K562 (cell line): Measurements from ENCODE around the gene ECD. TPM values are rescaled to one million over a fixed set of nuclear protein-coding genes. Genes with fewer than 3 reads are reported as not detected.

Experiments
- ATAC-seq: fragments of 200-7000 bp; cut with Tn5 transposase; 3 replicates; pipeline ENCODE4 v1.9.1; 2020; ENCODE audit warnings: moderate library complexity
- BruUV-seq: library from RNA; stranded (reverse); fragments of 400-500 nt; replicated peaks from 2 replicates; lab custom pipeline; 2021; lab: Mats Ljungman, UMichigan
- CTCF ChIA-PET: fragments of 300-600 bp; formaldehyde crosslinking; extraction: SDS; loops from one replicate; lab custom pipeline; 2021; ENCODE audit warnings: low intra/inter-chr PET ratio; lab: Yijun Ruan, JAX
- POLR2A ChIA-PET: fragments of 300-600, 350-650 bp; sonication (Branson Sonifier 250); formaldehyde crosslinking; extraction: SDS; loops from one replicate; lab custom pipeline; 2021; ENCODE audit warnings: antibody characterized with exemption, inconsistent platforms; lab: Yijun Ruan, JAX
- DNase-seq, 4 experiments: peaks; one replicate each; pipeline versions ENCODE4 v3.0.0 to v3.0.0-alpha.2; 2011 to 2018; ENCODE audit warnings: low spot score in 3 of 4, mixed read lengths in 3 of 4; ENCODE audit errors: extremely low read depth in 1 of 4
- FAIRE-seq: peaks from 2 replicates; lab custom pipeline; 2011; peaks lifted over from hg19 to GRCh38; lab: Jason Lieb, UNC
- H2AFZ ChIP-seq: 2 replicates; pipeline ENCODE4 v1.6.0; 2011; ENCODE audit warnings: low read depth, low read length, control low read depth, inconsistent platforms
- H3K27ac ChIP-seq: fragments of 200-600 bp; 3 replicates; pipeline ENCODE4 v1.8.0; 2011; ENCODE audit warnings: low read depth, mild to moderate bottlenecking, control low read depth, inconsistent platforms, low read length, moderate library complexity, mixed read lengths; ENCODE audit errors: extremely low read depth
- H3K27me3 ChIP-seq, 2 experiments: fragments of 300-600 bp in 1 of 2; 2 replicates in 1 of 2; 3 replicates in 1 of 2; pipeline versions ENCODE4 v1.6.0 to v1.8.0; 2011; ENCODE audit warnings: inconsistent platforms in 2 of 2, low read length in 2 of 2, mild to moderate bottlenecking in 1 of 2, mixed read lengths in 1 of 2, moderate library complexity in 1 of 2; ENCODE audit not compliant: control insufficient read depth in 2 of 2, insufficient read depth in 2 of 2
- H3K36me3 ChIP-seq: fragments of 300-600 bp; 3 replicates; pipeline ENCODE4 v1.8.0; 2011; ENCODE audit warnings: mild to moderate bottlenecking, low read length, inconsistent platforms; ENCODE audit not compliant: control insufficient read depth, insufficient read depth
- H3K4me1 ChIP-seq, 2 experiments: fragments of 200-600 bp in 1 of 2; replicated peaks in 1 of 2; 2 replicates in 1 of 2; 3 replicates in 1 of 2; pipeline versions ENCODE4 v1.5.1 to v1.8.0; 2011; ENCODE audit warnings: inconsistent platforms in 2 of 2, low read length in 2 of 2, mild to moderate bottlenecking in 1 of 2, mixed read lengths in 1 of 2, moderate library complexity in 1 of 2; ENCODE audit not compliant: control insufficient read depth in 2 of 2, insufficient read depth in 2 of 2
- H3K4me2 ChIP-seq: 2 replicates; pipeline ENCODE4 v1.6.1; 2011; ENCODE audit warnings: low read length, control low read depth, inconsistent platforms, mixed read lengths; ENCODE audit not compliant: insufficient read depth
- H3K4me3 ChIP-seq: fragments of 200-600 bp; sonication (generic), shearing (Covaris generic); 2 replicates; pipeline ENCODE4 v1.5.1; 2016; ENCODE audit warnings: control low read depth, inconsistent platforms
- H3K79me2 ChIP-seq: fragments of 200-600 bp; 3 replicates; pipeline ENCODE4 v1.8.0; 2011; ENCODE audit warnings: low read length, inconsistent platforms; ENCODE audit not compliant: control insufficient read depth, insufficient read depth
- H3K9ac ChIP-seq, 2 experiments: 2 replicates each; pipeline versions ENCODE4 v1.6.0 to v1.6.1; 2011; ENCODE audit warnings: low read depth in 2 of 2, low read length in 2 of 2, control low read depth in 1 of 2, inconsistent platforms in 1 of 2, mild to moderate bottlenecking in 1 of 2, mixed read lengths in 1 of 2; ENCODE audit not compliant: insufficient read depth in 1 of 2
- H3K9me1 ChIP-seq: one replicate; pipeline ENCODE4 v1.6.0; 2011; ENCODE audit warnings: inconsistent platforms, mild to moderate bottlenecking, low read length, moderate library complexity; ENCODE audit not compliant: control insufficient read depth, insufficient read depth
- H3K9me3 ChIP-seq: replicated peaks from 2 replicates; pipeline ENCODE4 v1.5.1; 2011; ENCODE audit warnings: low read depth, low read length, inconsistent platforms; ENCODE audit not compliant: control insufficient read depth, insufficient read depth
- H4K20me1 ChIP-seq: replicated peaks from 2 replicates; pipeline ENCODE4 v1.6.1; 2011; ENCODE audit warnings: low read length, inconsistent platforms, mixed read lengths; ENCODE audit not compliant: control insufficient read depth, insufficient read depth
- ESRRA ChIP-seq: fragments of 450-650 bp; IDR thresholded peaks from 2 replicates; pipeline ENCODE4 v1.6.1; 2014; ENCODE audit warnings: low read depth, mild to moderate bottlenecking, moderate library complexity, borderline replicate concordance
- ETV5 ChIP-seq: sonication (generic); formaldehyde crosslinking; IDR thresholded peaks from 2 replicates; pipeline ENCODE4 v1.4.0; 2020; ENCODE audit warnings: low read depth, mild to moderate bottlenecking, missing genetic modification reagents
- FIP1L1 ChIP-seq: fragments of 200-400 bp; formaldehyde crosslinking; IDR thresholded peaks from 2 replicates; pipeline ENCODE4 v1.6.1; 2018; ENCODE audit warnings: mild to moderate bottlenecking, low read depth, low read length; ENCODE audit not compliant: poor library complexity, severe bottlenecking
- FOXA3 ChIP-seq, 2 experiments: fragments of 450-650 bp in 1 of 2; sonication (generic) in 1 of 2; formaldehyde crosslinking; IDR thresholded peaks in 1 of 2; conservative IDR thresholded peaks in 1 of 2; 2 replicates each; pipeline versions ENCODE4 v1.4.0 to v1.8.0; 2020 to 2022; ENCODE audit warnings: mild to moderate bottlenecking in 2 of 2, missing genetic modification reagents in 1 of 2
- JUND ChIP-seq, 2 experiments: IDR thresholded peaks; 2 replicates in 1 of 2; 3 replicates in 1 of 2; pipeline ENCODE4 v1.6.1; 2011; ENCODE audit warnings: borderline replicate concordance in 2 of 2, low read depth in 2 of 2, low read length in 2 of 2, improper control_type of control experiment in 1 of 2, missing biosample characterization in 1 of 2, missing genetic modification characterization in 1 of 2, missing genetic modification reagents in 1 of 2
- MCM2 ChIP-seq: fragments of 450-650 bp; IDR thresholded peaks from 2 replicates; pipeline ENCODE4 v1.6.1; 2017; ENCODE audit warnings: low read depth, mild to moderate bottlenecking
- NFIC ChIP-seq: fragments of 450-650 bp; IDR thresholded peaks from 2 replicates; pipeline ENCODE4 v1.6.1; 2017; ENCODE audit warnings: mild to moderate bottlenecking, inconsistent platforms
- NONO ChIP-seq, 2 experiments: fragments of 200-400 bp in 1 of 2; fragments of 450-650 bp in 1 of 2; formaldehyde crosslinking in 1 of 2; IDR thresholded peaks; 2 replicates each; pipeline ENCODE4 v1.6.1; 2017; ENCODE audit warnings: low read depth in 2 of 2, mild to moderate bottlenecking in 2 of 2, moderate library complexity in 2 of 2, low read length in 1 of 2
- PML ChIP-seq: IDR thresholded peaks from 2 replicates; pipeline ENCODE4 v1.6.1; 2012; ENCODE audit warnings: low read length, inconsistent platforms
- PURB ChIP-seq: sonication (generic); formaldehyde crosslinking; IDR thresholded peaks from 2 replicates; pipeline ENCODE4 v1.9.0; 2021; ENCODE audit warnings: low read depth, mild to moderate bottlenecking, missing genetic modification reagents
- TBL1XR1 ChIP-seq, 2 experiments: IDR thresholded peaks; 2 replicates each; pipeline ENCODE4 v1.6.1; 2012; ENCODE audit warnings: improper control_type of control experiment in 2 of 2, low read length in 2 of 2, mild to moderate bottlenecking in 1 of 2
- ZKSCAN1 ChIP-seq: fragments of 150-350 bp; IDR thresholded peaks from 2 replicates; pipeline ENCODE4 v1.6.1; 2016; ENCODE audit warnings: low read depth, low read length
- ZNF23 ChIP-seq: fragments of 250-450 bp; sonication (Bioruptor Pico); IDR thresholded peaks from 2 replicates; pipeline ENCODE4 v1.4.0; 2020; ENCODE audit warnings: mild to moderate bottlenecking
- ZNF347 ChIP-seq: fragments of 450-650 bp; formaldehyde crosslinking; IDR thresholded peaks from 2 replicates; pipeline ENCODE4 v1.4.0; 2020; ENCODE audit warnings: low read depth, mild to moderate bottlenecking, moderate library complexity
- WGBS: fragments of 100-300 bp; shearing (Covaris generic); methylation state at CpG from one replicate; pipeline ENCODE4 v1.1.6; 2016; ENCODE audit warnings: low coverage, mixed read lengths; ENCODE audit not compliant: insufficient coverage; ENCODE audit errors: missing lambda C conversion rate; 5-methylcytosine and 5-hydroxymethylcytosine counted together
- in situ Hi-C: fragments of 300-500 bp; cut with MboI; formaldehyde crosslinking; loops from 4 replicates; pipeline ENCODE4 v1.15.0; 2018; ENCODE audit warnings: inconsistent platforms, mixed read lengths
- intact Hi-C: fragments of 100-400 bp; cut with micrococcal nuclease; formaldehyde crosslinking; loops from 2 replicates; pipeline ENCODE4 v1.14.2; 2022
- polyA plus RNA-seq, 8 experiments: library from polyadenylated mRNA; depleted of rRNA in 4 of 8; stranded (reverse) in 5 of 8; unstranded in 3 of 8; fragments of >200 nt; fragmentation: Nextera tagmentation in 2 of 8; fragmentation: Illumina TruSeq in 1 of 8; extraction: Ambion mirVana in 2 of 8; extraction: Trizol in 1 of 8; gene quantifications; 2 replicates each; pipeline versions ENCODE4 v1.2.1 to v1.2.3, GENCODE V29; 2011 to 2014; ENCODE audit warnings: inconsistent platforms in 1 of 8, missing spikeins in 1 of 8
- total RNA-seq, 7 experiments: library from RNA; depleted of rRNA in 6 of 7; stranded (reverse); fragments of >200 nt in 6 of 7; fragmentation: Illumina TruSeq in 2 of 7; extraction: Trizol in 2 of 7; gene quantifications; 2 replicates each; pipeline versions ENCODE4 v1.2.1 to v1.2.3, GENCODE V29; 2011 to 2021; ENCODE audit warnings: low replicate concordance in 1 of 7
- TF ChIP-seq, protein P1 (sequence below): fragments of 450-650 bp; formaldehyde crosslinking; IDR thresholded peaks from 2 replicates; pipeline ENCODE4 v1.4.0; 2022; ENCODE audit warnings: missing genetic modification characterization

ECD gene
- total and polyA plus RNA-seq, 9 of the 15 experiments (the other 6 are each of a cell fraction or from before 2014, with no cell fraction given), result 33.5 to 79.9 (median 53.2) TPM

DNA sequence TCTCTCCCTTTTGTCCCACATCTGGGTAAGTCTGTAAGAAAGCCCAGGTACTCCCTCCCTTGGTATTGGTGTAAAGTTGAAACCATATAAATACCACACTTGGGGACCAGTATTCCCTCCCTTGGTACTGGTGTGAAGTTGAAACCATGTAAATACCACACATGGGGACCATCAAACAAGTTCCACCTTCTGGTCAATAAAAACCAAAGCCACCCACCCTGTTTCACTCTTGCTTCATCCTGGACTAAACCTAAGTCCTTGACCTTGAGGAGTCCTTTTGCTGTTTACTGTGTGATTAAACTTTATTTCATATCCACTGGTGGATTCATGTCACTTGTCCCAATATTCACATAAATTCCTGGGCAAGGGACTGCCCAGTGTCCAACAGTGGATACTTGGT lies 79.5 kb downstream of the ECD start:
- intact Hi-C loops, result no loop called here
- no TSS peak for BruUV-seq
- Histone ChIP-seq H3K79me2 (peaks cover 97% of the 10 kb centered on the region), H3K27ac (no peak overlapping the region), H4K20me1 (peaks cover 21% of the 10 kb centered on the region), H3K27me3 (no peaks in the 10 kb centered on the region), H3K9me3 (no peaks in the 10 kb centered on the region), H3K36me3 (peaks cover 16% of the 10 kb centered on the region; the same call in 1 of the 3 replicates), H2AFZ (no peak overlapping the region), H3K9ac (no peak overlapping the region), H3K4me3 (no peak overlapping the region), H3K4me1 (peaks cover 0 to 11% of the 10 kb centered on the region in 2 experiments; a peak in 3 of 5 replicates), H3K4me2 (no peak overlapping the region), H3K9me1 (no peaks in the 10 kb centered on the region)
- DNase-seq (no peak), ATAC-seq (no peak), FAIRE-seq (no peak)
- in situ Hi-C loops, result no loop called here
- POLR2A ChIA-PET, result interaction anchor here (3.2 kb wide), 1 partner anchor 8 kb away, joined by 23 read pairs; the partner anchor contains the start of gene P4HA1
- CTCF ChIA-PET, result interaction anchor here (0.6 kb wide), 1 partner anchor 412 kb away, joined by 3 read pairs; no protein-coding TSS in a partner anchor
- TF ChIP-seq ESRRA (peak; percentile 58; the same call in 1 of the 2 replicates), ZKSCAN1 (no peak), ZNF347 (CRISPR knock-in tag) (no peak), ZNF23 (no peak), FIP1L1 (no peak), TBL1XR1 (IDR thresholded peaks at IDR 0.05; ENCODE audit: low read length in 2 of 2) (no peak)

GRCh38 chr10:73086816-73087215 lies 81.0 kb downstream of the ECD start:
- no peak for ATAC-seq
- Histone ChIP-seq H3K27me3 (no peaks in the 10 kb centered on the region), H3K79me2 (peaks cover 97% of the 10 kb centered on the region), H3K9me3 (no peaks in the 10 kb centered on the region), H3K4me3 (no peak overlapping the region), H3K36me3 (peaks cover 16% of the 10 kb centered on the region; the same call in 1 of the 3 replicates), H3K9me1 (no peaks in the 10 kb centered on the region), H4K20me1 (peaks cover 24% of the 10 kb centered on the region), H3K9ac (no peak overlapping the region), H3K27ac (no peak overlapping the region), H3K4me1 (peaks cover under 1 to 17% of the 10 kb centered on the region in 2 experiments; a peak in 3 of 5 replicates), H3K4me2 (no peak overlapping the region), H2AFZ (no peak overlapping the region)
- CTCF ChIA-PET, result no interaction called here
- no TSS peak for BruUV-seq
- intact Hi-C loops, result no loop called here
- 57% methylated on average over 4 of the region's 4 CpGs for WGBS
- POLR2A ChIA-PET, result interaction anchor here (0.6 to 3.2 kb wide), 3 partner anchors 9 to 56 kb away, joined by 3 to 23 read pairs (median 5); partner anchors contain the start of genes NUDT13 and P4HA1
- in situ Hi-C loops, result no loop called here
- no peak for DNase-seq
- FAIRE-seq, result no peak
- TF ChIP-seq MCM2 (no peak), PURB (CRISPR knock-in tag) (no peak), NFIC (no peak), JUND (IDR thresholded peaks at IDR 0.05; ENCODE audit: borderline replicate concordance, low read depth, low read length) (no peak), JUND (tag; IDR thresholded peaks at IDR 0.05; ENCODE audit: borderline replicate concordance, low read depth, low read length) (no peak), FOXA3 (CRISPR knock-in tag; conservative IDR thresholded peaks at IDR 0.05 in 1 of 2, IDR thresholded peaks at IDR 0.05 in 1 of 2) (no peak), PML (no peak), NONO (IDR thresholded peaks at IDR 0.05; ENCODE audit: low read depth in 2 of 2, low read length in 1 of 2) (no peak), ETV5 (CRISPR knock-in tag) (no peak)
- TF ChIP-seq, protein P1, sequence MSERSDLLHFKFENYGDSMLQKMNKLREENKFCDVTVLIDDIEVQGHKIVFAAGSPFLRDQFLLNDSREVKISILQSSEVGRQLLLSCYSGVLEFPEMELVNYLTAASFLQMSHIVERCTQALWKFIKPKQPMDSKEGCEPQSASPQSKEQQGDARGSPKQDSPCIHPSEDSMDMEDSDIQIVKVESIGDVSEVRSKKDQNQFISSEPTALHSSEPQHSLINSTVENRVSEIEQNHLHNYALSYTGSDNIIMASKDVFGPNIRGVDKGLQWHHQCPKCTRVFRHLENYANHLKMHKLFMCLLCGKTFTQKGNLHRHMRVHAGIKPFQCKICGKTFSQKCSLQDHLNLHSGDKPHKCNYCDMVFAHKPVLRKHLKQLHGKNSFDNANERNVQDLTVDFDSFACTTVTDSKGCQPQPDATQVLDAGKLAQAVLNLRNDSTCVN, result no peak
